Heart left ventricle (tissue), 13 donors: ENCODE measurements around the gene COL19A1.
"Not testable (repeated sequence)": the region's sequence is repeated elsewhere in the genome, so short reads cannot be mapped to it uniquely, and the experiment has no call there.

Experiments used
- POLR2A ChIP-seq, 2 donors: fragments of 450-650 bp; IDR thresholded peaks; one replicate each; pipeline ENCODE4 v1.6.1; 2017; ENCODE audit warnings: antibody characterized with exemption in 2 of 2, mild to moderate bottlenecking in 2 of 2, moderate library complexity in 2 of 2
- TF ChIP-seq, protein P1 (sequence below), 12 donors: fragments of 200-600 bp; sonication (generic) in 4 of 12; IDR thresholded peaks; one replicate each; pipeline versions ENCODE4 v1.5.0 to v1.8.0; 2018 to 2022; ENCODE audit warnings: antibody characterized with exemption in 12 of 12, mild to moderate bottlenecking in 5 of 12
- donor health status: ischemic (EF 13 %, LVEDD 7.1; RV severe dilation, severe dysfunction).
- donor health status: DM: no; HTN: yes; CAD: no.
- donor health status: DM: no; HTN: no; CAD: no.
- donor health status: ischemic (EF 25% LVEDD 6.9; RV normal size, moderate dysfunction).
- donor health status: ischemic (EF 25% LVEDD 5.7; RV mildly dilated, moderate dysfunction).
- donor health status: ischemic (EF 35%, LVEDD 5.7; RV mildly dilated, moderate dysfunction).
- donor health status: nonischemic (EF 11% LVEDD 7.7; RV severe dilation, severe dysfunction).
- donor health status: DM: yes; HTN: yes; CAD: no.
- donor health status: PGD.
- donor health status: ischemic (EF 29% LVEDD 5.4; RV normal size, mild dysfunction).
- donor health status: nonischemic (EF 23%, LVEDD 6.1; RV moderate dilation, normal function).

DNA sequence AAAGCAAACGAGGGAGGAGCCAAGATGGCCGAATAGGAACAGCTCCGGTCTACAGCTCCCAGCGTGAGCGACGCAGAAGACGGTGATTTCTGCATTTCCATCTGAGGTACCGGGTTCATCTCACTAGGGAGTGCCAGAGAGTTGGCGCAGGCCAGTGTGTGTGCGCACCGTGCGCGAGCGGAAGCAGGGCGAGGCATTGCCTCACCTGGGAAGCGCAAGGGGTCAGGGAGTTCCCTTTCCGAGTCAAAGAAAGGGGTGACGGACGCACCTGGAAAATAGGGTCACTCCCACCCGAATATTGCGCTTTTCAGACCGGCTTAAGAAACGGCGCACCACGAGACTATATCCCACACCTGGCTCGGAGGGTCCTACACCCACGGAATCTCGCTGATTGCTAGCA, 144.0 kb downstream of the COL19A1 start:
- TF ChIP-seq, protein P1, sequence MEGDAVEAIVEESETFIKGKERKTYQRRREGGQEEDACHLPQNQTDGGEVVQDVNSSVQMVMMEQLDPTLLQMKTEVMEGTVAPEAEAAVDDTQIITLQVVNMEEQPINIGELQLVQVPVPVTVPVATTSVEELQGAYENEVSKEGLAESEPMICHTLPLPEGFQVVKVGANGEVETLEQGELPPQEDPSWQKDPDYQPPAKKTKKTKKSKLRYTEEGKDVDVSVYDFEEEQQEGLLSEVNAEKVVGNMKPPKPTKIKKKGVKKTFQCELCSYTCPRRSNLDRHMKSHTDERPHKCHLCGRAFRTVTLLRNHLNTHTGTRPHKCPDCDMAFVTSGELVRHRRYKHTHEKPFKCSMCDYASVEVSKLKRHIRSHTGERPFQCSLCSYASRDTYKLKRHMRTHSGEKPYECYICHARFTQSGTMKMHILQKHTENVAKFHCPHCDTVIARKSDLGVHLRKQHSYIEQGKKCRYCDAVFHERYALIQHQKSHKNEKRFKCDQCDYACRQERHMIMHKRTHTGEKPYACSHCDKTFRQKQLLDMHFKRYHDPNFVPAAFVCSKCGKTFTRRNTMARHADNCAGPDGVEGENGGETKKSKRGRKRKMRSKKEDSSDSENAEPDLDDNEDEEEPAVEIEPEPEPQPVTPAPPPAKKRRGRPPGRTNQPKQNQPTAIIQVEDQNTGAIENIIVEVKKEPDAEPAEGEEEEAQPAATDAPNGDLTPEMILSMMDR (IDR thresholded peaks at IDR 0.05): not testable (repeated sequence)
- not testable (repeated sequence) for TF ChIP-seq POLR2A (IDR thresholded peaks at IDR 0.05)
